Measurements from ENCODE around the gene PPT2. TPM values are rescaled to one million over a fixed set of nuclear protein-coding genes. Genes with fewer than 3 reads are reported as not detected.

Gene PPT2
- total and polyA plus RNA-seq, 2 donors (not counting 1 experiment from before 2014, with no cell fraction given) = 13.7 to 37.3 TPM

DNA sequence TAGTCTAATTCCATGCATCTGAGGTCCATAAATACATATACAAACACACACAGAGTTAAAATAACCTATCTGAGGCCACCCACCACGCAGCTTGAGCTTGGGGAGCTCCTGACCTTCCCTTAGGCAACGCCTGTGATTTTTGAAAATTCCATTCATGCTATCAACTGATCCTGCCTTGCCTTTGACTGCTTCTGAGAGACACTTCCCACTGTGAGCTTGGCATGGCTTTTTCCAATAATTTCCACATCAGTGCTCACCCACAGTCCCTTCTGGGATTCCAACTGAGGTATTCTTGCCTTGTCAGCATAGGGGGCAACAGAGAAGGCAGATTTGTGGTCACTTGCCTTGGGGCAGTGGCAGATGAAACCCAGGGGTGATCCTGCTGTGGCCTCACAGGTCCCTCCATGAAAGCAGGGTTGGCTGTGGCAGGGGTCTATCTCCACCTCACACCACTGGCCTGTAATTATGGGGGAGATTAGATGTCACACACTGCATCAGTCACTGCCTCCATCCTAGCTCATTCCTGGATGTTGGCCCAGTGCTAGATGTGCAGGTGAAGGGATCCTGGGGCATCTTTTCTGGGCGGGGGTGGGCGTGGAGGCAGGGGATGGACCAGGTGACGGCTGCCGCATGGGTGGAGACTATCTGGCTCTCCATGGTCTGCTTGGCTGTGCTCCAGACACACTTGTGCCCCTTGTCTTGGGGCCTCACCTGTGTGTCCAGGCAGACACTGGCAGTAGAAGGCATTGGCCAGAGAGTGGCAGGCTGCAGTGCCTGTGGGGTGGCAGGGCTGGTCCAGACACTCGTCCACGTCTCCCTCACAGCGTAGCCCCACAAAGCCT lies 49.7 kb downstream of the PPT2 start:
- H3K4me1 ChIP-seq (ENCODE audit: control insufficient read depth, extremely low read depth, insufficient read depth, low read length) = no peaks in the 10 kb centered on the region
- TF ChIP-seq EZH2 (IDR thresholded peaks at IDR 0.05; ENCODE audit: low read length, missing control alignments) (no peak), CTCF (conservative IDR thresholded peaks at IDR 0.05 in 1 of 2, IDR thresholded peaks at IDR 0.05 in 1 of 2; ENCODE audit: low read depth in 1 of 2, low read length in 2 of 2) (no peak)
- H3K36me3 ChIP-seq (ENCODE audit: control insufficient read depth, insufficient read depth, low read length) = no peaks in the 10 kb centered on the region
- H3K4me2 ChIP-seq (ENCODE audit: extremely low read depth, insufficient read depth, low read length) = no peak overlapping the region
- H3K27ac ChIP-seq (ENCODE audit: insufficient read depth, low read length) = no peak overlapping the region
- no peak overlapping the region for H2AFZ ChIP-seq (ENCODE audit: low read length)
- no peak for DNase-seq (ENCODE audit: low read depth in 2 of 2)
- no peaks in the 10 kb centered on the region for H4K20me1 ChIP-seq (ENCODE audit: control insufficient read depth, extremely low read depth, insufficient read depth, low read length)
- no peak overlapping the region for H3K9ac ChIP-seq (ENCODE audit: insufficient read depth, low read length)
- H3K27me3 ChIP-seq (ENCODE audit: control insufficient read depth, insufficient read depth, low read length) = peaks cover 9% of the 10 kb centered on the region
- no peak overlapping the region for H3K4me3 ChIP-seq (replicated peaks in 1 of 4; ENCODE audit: control extremely low read depth in 1 of 4, insufficient read depth in 1 of 4, low read depth in 3 of 4, low read length in 4 of 4)
- H3K9me3 ChIP-seq (ENCODE audit: control insufficient read depth, insufficient read depth, low read depth, low read length) = no peaks in the 10 kb centered on the region
- H3K79me2 ChIP-seq (ENCODE audit: control insufficient read depth, insufficient read depth, low read length) = no peaks in the 10 kb centered on the region

GRCh38 chr6:32204268-32204715 lies 50.4 kb downstream of the PPT2 start:
- Histone ChIP-seq H3K4me2 (ENCODE audit: extremely low read depth, insufficient read depth, low read length) (no peak overlapping the region), H3K9me3 (ENCODE audit: control insufficient read depth, insufficient read depth, low read depth, low read length) (no peaks in the 10 kb centered on the region), H3K36me3 (ENCODE audit: control insufficient read depth, insufficient read depth, low read length) (no peaks in the 10 kb centered on the region), H3K4me3 (replicated peaks in 1 of 4; ENCODE audit: control extremely low read depth in 1 of 4, insufficient read depth in 1 of 4, low read depth in 3 of 4, low read length in 4 of 4) (no peak overlapping the region), H3K9ac (ENCODE audit: insufficient read depth, low read length) (no peak overlapping the region), H3K79me2 (ENCODE audit: control insufficient read depth, insufficient read depth, low read length) (no peaks in the 10 kb centered on the region), H2AFZ (ENCODE audit: low read length) (no peak overlapping the region), H3K27me3 (ENCODE audit: control insufficient read depth, insufficient read depth, low read length) (peaks cover 9% of the 10 kb centered on the region), H4K20me1 (ENCODE audit: control insufficient read depth, extremely low read depth, insufficient read depth, low read length) (no peaks in the 10 kb centered on the region), H3K27ac (ENCODE audit: insufficient read depth, low read length) (no peak overlapping the region), H3K4me1 (ENCODE audit: control insufficient read depth, extremely low read depth, insufficient read depth, low read length) (no peaks in the 10 kb centered on the region)
- TF ChIP-seq EZH2 (IDR thresholded peaks at IDR 0.05; ENCODE audit: low read length, missing control alignments) (no peak), CTCF (conservative IDR thresholded peaks at IDR 0.05 in 1 of 2, IDR thresholded peaks at IDR 0.05 in 1 of 2; ENCODE audit: low read depth in 1 of 2, low read length in 2 of 2) (no peak)
- no peak for DNase-seq (ENCODE audit: low read depth in 2 of 2)

DNA sequence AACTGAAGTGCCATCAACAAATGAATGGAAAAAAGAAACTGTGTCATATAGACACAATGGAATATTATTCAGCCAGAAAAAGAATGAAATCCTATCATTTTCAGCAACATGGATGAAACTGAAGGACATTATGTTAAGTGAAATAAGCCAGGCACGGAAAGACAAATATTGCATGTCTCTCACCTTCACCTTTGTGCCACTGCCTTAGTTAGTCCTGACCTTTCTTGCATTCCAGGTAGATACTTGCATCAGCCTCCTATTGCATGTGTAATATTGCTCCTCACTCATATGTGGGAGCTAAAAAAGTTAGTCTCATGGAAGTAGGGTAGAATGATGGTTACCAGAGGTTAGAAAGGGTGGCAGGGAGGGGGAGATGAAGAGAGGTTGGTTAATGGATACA lies 55.1 kb downstream of the PPT2 start:
- Histone ChIP-seq H3K4me1 (ENCODE audit: control insufficient read depth, extremely low read depth, insufficient read depth, low read length) (no peaks in the 10 kb centered on the region), H4K20me1 (ENCODE audit: control insufficient read depth, extremely low read depth, insufficient read depth, low read length) (no peaks in the 10 kb centered on the region), H3K4me2 (ENCODE audit: extremely low read depth, insufficient read depth, low read length) (no peak overlapping the region), H3K27ac (ENCODE audit: insufficient read depth, low read length) (no peak overlapping the region), H2AFZ (ENCODE audit: low read length) (no peak overlapping the region), H3K36me3 (ENCODE audit: control insufficient read depth, insufficient read depth, low read length) (no peaks in the 10 kb centered on the region), H3K4me3 (replicated peaks in 1 of 4; ENCODE audit: control extremely low read depth in 1 of 4, insufficient read depth in 1 of 4, low read depth in 3 of 4, low read length in 4 of 4) (no peak overlapping the region), H3K9ac (ENCODE audit: insufficient read depth, low read length) (no peak overlapping the region), H3K27me3 (ENCODE audit: control insufficient read depth, insufficient read depth, low read length) (no peaks in the 10 kb centered on the region), H3K9me3 (ENCODE audit: control insufficient read depth, insufficient read depth, low read depth, low read length) (no peaks in the 10 kb centered on the region), H3K79me2 (ENCODE audit: control insufficient read depth, insufficient read depth, low read length) (no peaks in the 10 kb centered on the region)
- TF ChIP-seq EZH2 (IDR thresholded peaks at IDR 0.05; ENCODE audit: low read length, missing control alignments) (no peak), CTCF (conservative IDR thresholded peaks at IDR 0.05 in 1 of 2, IDR thresholded peaks at IDR 0.05 in 1 of 2; ENCODE audit: low read depth in 1 of 2, low read length in 2 of 2) (no peak)
- DNase-seq (ENCODE audit: low read depth in 2 of 2) = no peak

Data from fibroblast of lung (primary cell).